ENCODE data around the gene OVCH2. TPM values are rescaled to one million over a fixed set of nuclear protein-coding genes. Genes with fewer than 3 reads are reported as not detected.

OVCH2 gene
- total and polyA plus RNA-seq, 2 donors (not counting 1 experiment from before 2014, with no cell fraction given): not detected

GRCh38 chr11:7668464-7668863 is 37.8 kb downstream of the OVCH2 start:
- no peaks in the 10 kb centered on the region for H3K4me1 ChIP-seq (ENCODE audit: control insufficient read depth, extremely low read depth, insufficient read depth, low read length)
- no peak overlapping the region for H3K4me2 ChIP-seq (ENCODE audit: extremely low read depth, insufficient read depth, low read length)
- no peaks in the 10 kb centered on the region for H3K27me3 ChIP-seq (ENCODE audit: control insufficient read depth, insufficient read depth, low read length)
- no peaks in the 10 kb centered on the region for H3K36me3 ChIP-seq (ENCODE audit: control insufficient read depth, insufficient read depth, low read length)
- H3K27ac ChIP-seq (ENCODE audit: insufficient read depth, low read length): no peak overlapping the region
- DNase-seq (ENCODE audit: low read depth in 2 of 2): no peak
- TF ChIP-seq CTCF (conservative IDR thresholded peaks at IDR 0.05 in 1 of 2, IDR thresholded peaks at IDR 0.05 in 1 of 2; ENCODE audit: low read depth in 1 of 2, low read length in 2 of 2) (no peak), EZH2 (IDR thresholded peaks at IDR 0.05; ENCODE audit: low read length, missing control alignments) (no peak)
- no peaks in the 10 kb centered on the region for H4K20me1 ChIP-seq (ENCODE audit: control insufficient read depth, extremely low read depth, insufficient read depth, low read length)
- H3K79me2 ChIP-seq (ENCODE audit: control insufficient read depth, insufficient read depth, low read length): no peaks in the 10 kb centered on the region
- no peak overlapping the region for H2AFZ ChIP-seq (ENCODE audit: low read length)
- H3K9me3 ChIP-seq (ENCODE audit: control insufficient read depth, insufficient read depth, low read depth, low read length): no peaks in the 10 kb centered on the region
- H3K4me3 ChIP-seq (replicated peaks in 1 of 4; ENCODE audit: control extremely low read depth in 1 of 4, insufficient read depth in 1 of 4, low read depth in 3 of 4, low read length in 4 of 4): no peak overlapping the region
- H3K9ac ChIP-seq (ENCODE audit: insufficient read depth, low read length): no peak overlapping the region

- H4K20me1 ChIP-seq (ENCODE audit: control insufficient read depth, extremely low read depth, insufficient read depth, low read length): no peaks in the 10 kb centered on the region
- no peaks in the 10 kb centered on the region for H3K9me3 ChIP-seq (ENCODE audit: control insufficient read depth, insufficient read depth, low read depth, low read length)
- H3K79me2 ChIP-seq (ENCODE audit: control insufficient read depth, insufficient read depth, low read length): no peaks in the 10 kb centered on the region
- H3K4me1 ChIP-seq (ENCODE audit: control insufficient read depth, extremely low read depth, insufficient read depth, low read length): no peaks in the 10 kb centered on the region
- H3K27ac ChIP-seq (ENCODE audit: insufficient read depth, low read length): no peak overlapping the region
- H3K4me2 ChIP-seq (ENCODE audit: extremely low read depth, insufficient read depth, low read length): no peak overlapping the region
- H3K4me3 ChIP-seq (replicated peaks in 1 of 4; ENCODE audit: control extremely low read depth in 1 of 4, insufficient read depth in 1 of 4, low read depth in 3 of 4, low read length in 4 of 4): no peak overlapping the region
- H2AFZ ChIP-seq (ENCODE audit: low read length): no peak overlapping the region
- TF ChIP-seq EZH2 (IDR thresholded peaks at IDR 0.05; ENCODE audit: low read length, missing control alignments) (no peak), CTCF (conservative IDR thresholded peaks at IDR 0.05 in 1 of 2, IDR thresholded peaks at IDR 0.05 in 1 of 2; ENCODE audit: low read depth in 1 of 2, low read length in 2 of 2) (no peak)
- no peaks in the 10 kb centered on the region for H3K36me3 ChIP-seq (ENCODE audit: control insufficient read depth, insufficient read depth, low read length)
- H3K27me3 ChIP-seq (ENCODE audit: control insufficient read depth, insufficient read depth, low read length): no peaks in the 10 kb centered on the region
- DNase-seq (ENCODE audit: low read depth in 2 of 2): no peak
- H3K9ac ChIP-seq (ENCODE audit: insufficient read depth, low read length): no peak overlapping the region
Measured at GRCh38 chr11:7667460-7667859, 38.8 kb downstream of the OVCH2 start.

- Histone ChIP-seq H3K27ac (ENCODE audit: insufficient read depth, low read length) (no peak overlapping the region), H3K27me3 (ENCODE audit: control insufficient read depth, insufficient read depth, low read length) (no peaks in the 10 kb centered on the region), H3K79me2 (ENCODE audit: control insufficient read depth, insufficient read depth, low read length) (no peaks in the 10 kb centered on the region), H3K36me3 (ENCODE audit: control insufficient read depth, insufficient read depth, low read length) (no peaks in the 10 kb centered on the region), H3K4me2 (ENCODE audit: extremely low read depth, insufficient read depth, low read length) (no peak overlapping the region), H2AFZ (ENCODE audit: low read length) (no peak overlapping the region), H3K4me1 (ENCODE audit: control insufficient read depth, extremely low read depth, insufficient read depth, low read length) (no peaks in the 10 kb centered on the region), H3K4me3 (replicated peaks in 1 of 4; ENCODE audit: control extremely low read depth in 1 of 4, insufficient read depth in 1 of 4, low read depth in 3 of 4, low read length in 4 of 4) (no peak overlapping the region), H3K9ac (ENCODE audit: insufficient read depth, low read length) (no peak overlapping the region), H3K9me3 (ENCODE audit: control insufficient read depth, insufficient read depth, low read depth, low read length) (no peaks in the 10 kb centered on the region), H4K20me1 (ENCODE audit: control insufficient read depth, extremely low read depth, insufficient read depth, low read length) (no peaks in the 10 kb centered on the region)
- TF ChIP-seq EZH2 (IDR thresholded peaks at IDR 0.05; ENCODE audit: low read length, missing control alignments): no peak
- TF ChIP-seq CTCF (conservative IDR thresholded peaks at IDR 0.05 in 1 of 2, IDR thresholded peaks at IDR 0.05 in 1 of 2; ENCODE audit: low read depth in 1 of 2, low read length in 2 of 2): no peak
- DNase-seq (ENCODE audit: low read depth in 2 of 2): no peak
Measured at GRCh38 chr11:7666292-7666866, 39.9 kb downstream of the OVCH2 start.

Measured in fibroblast of lung (primary cell).